Measurements from ENCODE around the gene TPH2. TPM values are rescaled to one million over a fixed set of nuclear protein-coding genes. Genes with fewer than 3 reads are reported as not detected.
A peak's percentile ranks its signal among the peaks of the same experiment; 100 is the strongest.

Gene TPH2
- total and polyA plus RNA-seq, 7 donors = 0.01 TPM; not detected in 6

- no peak for DNase-seq
- TF ChIP-seq, protein P1, sequence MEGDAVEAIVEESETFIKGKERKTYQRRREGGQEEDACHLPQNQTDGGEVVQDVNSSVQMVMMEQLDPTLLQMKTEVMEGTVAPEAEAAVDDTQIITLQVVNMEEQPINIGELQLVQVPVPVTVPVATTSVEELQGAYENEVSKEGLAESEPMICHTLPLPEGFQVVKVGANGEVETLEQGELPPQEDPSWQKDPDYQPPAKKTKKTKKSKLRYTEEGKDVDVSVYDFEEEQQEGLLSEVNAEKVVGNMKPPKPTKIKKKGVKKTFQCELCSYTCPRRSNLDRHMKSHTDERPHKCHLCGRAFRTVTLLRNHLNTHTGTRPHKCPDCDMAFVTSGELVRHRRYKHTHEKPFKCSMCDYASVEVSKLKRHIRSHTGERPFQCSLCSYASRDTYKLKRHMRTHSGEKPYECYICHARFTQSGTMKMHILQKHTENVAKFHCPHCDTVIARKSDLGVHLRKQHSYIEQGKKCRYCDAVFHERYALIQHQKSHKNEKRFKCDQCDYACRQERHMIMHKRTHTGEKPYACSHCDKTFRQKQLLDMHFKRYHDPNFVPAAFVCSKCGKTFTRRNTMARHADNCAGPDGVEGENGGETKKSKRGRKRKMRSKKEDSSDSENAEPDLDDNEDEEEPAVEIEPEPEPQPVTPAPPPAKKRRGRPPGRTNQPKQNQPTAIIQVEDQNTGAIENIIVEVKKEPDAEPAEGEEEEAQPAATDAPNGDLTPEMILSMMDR (IDR thresholded peaks at IDR 0.05) = no peak
- intact Hi-C loops (cut with DNase I) = no loop called here
- peaks cover 0 to 26% (median 0%) of the 10 kb centered on the region in 3 donors for H3K27me3 ChIP-seq (ENCODE audit: insufficient read depth in 3 of 3, low read length in 2 of 3)
- no peak overlapping the region for H3K4me3 ChIP-seq
- no peaks in the 10 kb centered on the region for H3K9me3 ChIP-seq
- no peak overlapping the region for H3K27ac ChIP-seq
- no peaks in the 10 kb centered on the region for H3K4me1 ChIP-seq
- WGBS, 3 donors = 82 to 87% (median 86%) methylated on average over 2 of the region's 2 CpGs
- H3K36me3 ChIP-seq (ENCODE audit: insufficient read depth in 1 of 2, low read depth in 1 of 2) = no peaks in the 10 kb centered on the region
- no peak for ATAC-seq
Observed at GRCh38 chr12:71942259-71942658, 3.6 kb downstream of the TPH2 start.

GRCh38 chr12:71942703-71943102, 4.1 kb downstream of the TPH2 start:
- ATAC-seq = no peak
- TF ChIP-seq, protein P1 (IDR thresholded peaks at IDR 0.05) = no peak
- Histone ChIP-seq H3K4me1 (no peaks in the 10 kb centered on the region), H3K27ac (no peak overlapping the region), H3K36me3 (ENCODE audit: insufficient read depth in 1 of 2, low read depth in 1 of 2) (no peaks in the 10 kb centered on the region), H3K4me3 (no peak overlapping the region), H3K9me3 (no peaks in the 10 kb centered on the region), H3K27me3 (ENCODE audit: insufficient read depth in 3 of 3, low read length in 2 of 3) (peaks cover 0 to 26% (median 0%) of the 10 kb centered on the region in 3 donors)
- 30 to 37% (median 37%) methylated on average over 4 of the region's 4 CpGs for WGBS, 3 donors
- intact Hi-C loops (cut with DNase I) = no loop called here
- DNase-seq = no peak

DNA sequence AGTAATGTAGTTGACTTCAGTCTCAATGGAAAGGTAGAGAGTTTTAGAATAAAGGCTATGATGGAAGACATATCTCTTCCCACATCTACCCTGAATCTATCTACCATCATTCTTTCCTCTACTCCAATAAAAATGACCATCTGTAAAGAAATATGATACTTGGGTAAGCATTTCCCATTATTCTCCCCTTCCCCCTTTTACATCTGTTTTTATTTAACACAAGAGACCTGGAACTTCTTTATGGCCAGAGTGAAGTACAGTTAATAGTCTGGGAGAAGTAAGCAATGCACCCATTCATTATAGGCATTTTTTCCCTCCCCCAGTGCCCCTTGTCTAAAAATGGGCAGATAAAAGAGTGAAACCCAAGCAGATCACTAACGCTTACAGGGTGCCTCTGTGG, 6.5 kb downstream of the TPH2 start:
- intact Hi-C loops (cut with DNase I) = no loop called here
- no peak overlapping the region for H3K27ac ChIP-seq
- WGBS, 3 donors = 58 to 64% (median 60%) methylated on average over 1 of the region's 1 CpG
- no peaks in the 10 kb centered on the region for H3K36me3 ChIP-seq (ENCODE audit: insufficient read depth in 1 of 2, low read depth in 1 of 2)
- no peaks in the 10 kb centered on the region for H3K9me3 ChIP-seq
- H3K4me1 ChIP-seq = no peaks in the 10 kb centered on the region
- no peak overlapping the region for H3K4me3 ChIP-seq
- TF ChIP-seq, protein P1 (IDR thresholded peaks at IDR 0.05) = no peak
- no peak for ATAC-seq
- peaks cover 0 to 11% (median 0%) of the 10 kb centered on the region in 3 donors for H3K27me3 ChIP-seq (ENCODE audit: insufficient read depth in 3 of 3, low read length in 2 of 3)
- DNase-seq = no peak

DNA sequence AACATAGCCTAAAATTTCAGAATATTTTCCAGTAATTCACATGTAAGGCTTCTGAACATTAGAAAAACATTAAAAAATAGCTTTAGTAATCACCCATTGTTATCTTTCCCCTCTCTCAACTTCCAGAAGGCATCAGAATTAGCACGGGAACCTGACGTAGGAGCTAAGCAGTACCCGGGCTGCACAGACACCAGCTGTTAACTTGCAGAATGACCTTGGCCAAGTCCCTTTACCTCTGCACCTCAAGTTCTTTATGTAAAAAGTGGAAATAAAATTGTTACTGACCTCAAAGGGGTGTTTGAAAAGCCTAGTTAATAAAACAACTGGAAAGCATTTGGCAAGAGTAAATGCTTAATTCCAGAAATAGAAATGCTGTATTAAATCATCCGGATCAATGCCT, 7.2 kb downstream of the TPH2 start:
- intact Hi-C loops (cut with DNase I) = no loop called here
- DNase-seq (no peak), ATAC-seq (no peak)
- no peak overlapping the region for H3K4me3 ChIP-seq
- H3K9me3 ChIP-seq = no peaks in the 10 kb centered on the region
- TF ChIP-seq, protein P1 (IDR thresholded peaks at IDR 0.05) = no peak
- no peaks in the 10 kb centered on the region for H3K36me3 ChIP-seq (ENCODE audit: insufficient read depth in 1 of 2, low read depth in 1 of 2)
- H3K4me1 ChIP-seq = no peaks in the 10 kb centered on the region
- peaks cover 0 to 4% (median 0%) of the 10 kb centered on the region in 3 donors for H3K27me3 ChIP-seq (ENCODE audit: insufficient read depth in 3 of 3, low read length in 2 of 3)
- H3K27ac ChIP-seq = no peak overlapping the region
- 68 to 78% (median 73%) methylated on average over 4 of the region's 4 CpGs for WGBS, 3 donors

GRCh38 chr12:71947645-71948105, 9.0 kb downstream of the TPH2 start:
- H3K27ac ChIP-seq = no peak overlapping the region
- TF ChIP-seq, protein P1 (IDR thresholded peaks at IDR 0.05) = no peak
- no peaks in the 10 kb centered on the region for H3K4me1 ChIP-seq
- DNase-seq (peak in 1 of 2 donors; percentile 34), ATAC-seq (peak; percentile 57 to 83 (median 70))
- H3K4me3 ChIP-seq = no peak overlapping the region
- no peaks in the 10 kb centered on the region for H3K36me3 ChIP-seq (ENCODE audit: insufficient read depth in 1 of 2, low read depth in 1 of 2)
- no peaks in the 10 kb centered on the region for H3K9me3 ChIP-seq
- intact Hi-C loops (cut with DNase I) = no loop called here
- WGBS, 3 donors = 6 to 11% (median 7%) methylated on average over 9 of the region's 9 CpGs
- no peaks in the 10 kb centered on the region for H3K27me3 ChIP-seq (ENCODE audit: insufficient read depth in 3 of 3, low read length in 2 of 3)

Measured in psoas muscle (tissue), 8 donors.